ENCODE results near the gene C1orf159.
A peak's percentile ranks its signal among the peaks of the same experiment; 100 is the strongest.
"Not testable (repeated sequence)": the region's sequence is repeated elsewhere in the genome, so short reads cannot be mapped to it uniquely, and the experiment has no call there.

Gene C1orf159

GRCh38 chr1:1157426-1157913, 41.6 kb upstream of the C1orf159 start:
- in situ Hi-C loops (cut with HindIII; ENCODE audit: low pct_unique_long_range_greater_than_20kb, low sequenced_read_pairs) = no loop called here
- DNase-seq (ENCODE audit: low read depth in 1 of 2, low spot score in 1 of 2) = peak; percentile 92 to 94
- TF ChIP-seq JUND (IDR thresholded peaks at IDR 0.05; ENCODE audit: low read depth) = no peak

DNA sequence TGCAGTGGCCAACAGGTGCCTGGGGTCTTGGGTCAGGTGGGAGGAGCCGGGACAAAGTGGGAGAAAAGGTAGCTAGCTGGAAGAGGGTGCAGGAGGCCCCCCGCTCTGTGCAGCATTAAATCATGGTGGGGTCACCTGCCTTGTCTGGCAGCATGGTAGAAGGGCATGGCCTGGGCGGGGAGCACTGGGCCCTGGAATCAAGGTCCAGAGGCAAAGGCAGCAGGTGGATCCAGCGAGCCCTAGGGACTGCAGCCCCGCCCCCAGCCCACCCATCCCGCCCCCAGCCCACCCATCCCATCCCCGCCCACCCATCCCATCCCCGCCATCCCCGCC, 41.1 kb upstream of the C1orf159 start:
- in situ Hi-C loops (cut with HindIII; ENCODE audit: low pct_unique_long_range_greater_than_20kb, low sequenced_read_pairs) = no loop called here
- DNase-seq (ENCODE audit: low read depth in 1 of 2, low spot score in 1 of 2) = no peak
- no peak for TF ChIP-seq JUND (IDR thresholded peaks at IDR 0.05; ENCODE audit: low read depth)

DNA sequence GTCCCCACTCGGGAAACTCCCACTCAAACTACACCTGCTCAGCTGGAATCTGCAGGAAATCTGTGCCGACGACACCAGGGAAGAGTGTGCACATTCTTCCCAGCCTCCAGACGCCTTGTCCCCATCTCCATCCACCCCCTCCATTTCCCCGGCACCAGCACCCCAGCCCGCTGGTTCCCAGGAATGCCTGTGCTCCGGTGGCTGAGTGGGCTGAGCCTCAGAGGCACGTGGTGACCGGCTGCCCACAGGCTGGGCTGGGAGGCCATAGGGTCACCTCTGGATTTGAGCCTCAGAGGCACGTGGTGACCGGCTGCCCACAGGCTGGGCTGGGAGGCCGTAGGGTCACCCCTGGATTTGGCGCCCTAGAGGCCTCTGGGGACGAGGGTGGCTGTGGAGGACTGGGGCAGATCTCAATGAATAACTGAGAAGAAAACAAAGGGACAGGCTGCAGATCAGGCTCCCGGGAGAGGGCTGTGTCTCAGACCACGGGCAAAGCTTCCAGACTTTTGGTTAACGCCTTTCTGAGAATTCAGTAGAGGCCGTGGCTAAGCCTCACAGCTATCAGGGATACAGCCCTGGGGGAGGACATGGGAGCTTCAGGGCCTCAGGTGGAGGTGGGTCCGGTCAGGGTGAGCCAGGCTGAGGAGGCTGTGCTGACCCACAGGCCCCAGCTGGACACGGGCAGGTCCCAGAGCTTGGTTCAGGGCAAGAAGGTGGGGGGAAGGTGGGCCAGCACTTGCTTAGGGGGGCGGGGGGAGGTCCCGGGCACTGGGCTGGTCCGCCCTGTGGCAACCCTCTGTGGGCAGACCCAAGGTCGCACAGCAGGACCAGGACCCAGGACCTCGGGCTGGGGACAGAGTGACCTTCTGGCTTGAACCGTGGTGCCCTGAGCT, 40.5 kb upstream of the C1orf159 start:
- TF ChIP-seq JUND (IDR thresholded peaks at IDR 0.05; ENCODE audit: low read depth) = no peak
- in situ Hi-C loops (cut with HindIII; ENCODE audit: low pct_unique_long_range_greater_than_20kb, low sequenced_read_pairs) = no loop called here

DNA sequence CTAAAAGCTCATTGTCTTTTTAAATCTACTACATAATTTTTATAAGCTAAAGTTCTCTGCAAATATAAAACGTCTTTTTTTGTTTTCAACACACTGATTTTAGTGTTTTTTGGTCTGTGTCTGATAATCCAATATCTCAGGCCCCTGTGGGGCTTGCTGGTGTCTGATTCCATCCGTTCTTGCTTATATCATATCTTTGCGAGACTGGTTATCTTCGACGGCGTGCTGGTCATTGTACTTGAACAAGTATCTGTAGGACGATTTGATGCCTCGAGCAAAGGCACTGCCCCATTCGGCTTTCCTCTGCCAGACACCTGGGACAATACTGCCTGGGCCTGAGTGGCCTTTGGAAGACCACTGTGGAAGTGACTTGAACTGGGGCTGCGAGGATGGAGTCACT, 39.4 kb upstream of the C1orf159 start:
- no peak for TF ChIP-seq JUND (IDR thresholded peaks at IDR 0.05; ENCODE audit: low read depth)
- no peak for DNase-seq (ENCODE audit: low read depth in 1 of 2, low spot score in 1 of 2)
- in situ Hi-C loops (cut with HindIII; ENCODE audit: low pct_unique_long_range_greater_than_20kb, low sequenced_read_pairs) = no loop called here

More for the DNA sequence above, 40.5 kb upstream of the C1orf159 start:
- no peak for DNase-seq (ENCODE audit: low read depth in 1 of 2, low spot score in 1 of 2)

DNA sequence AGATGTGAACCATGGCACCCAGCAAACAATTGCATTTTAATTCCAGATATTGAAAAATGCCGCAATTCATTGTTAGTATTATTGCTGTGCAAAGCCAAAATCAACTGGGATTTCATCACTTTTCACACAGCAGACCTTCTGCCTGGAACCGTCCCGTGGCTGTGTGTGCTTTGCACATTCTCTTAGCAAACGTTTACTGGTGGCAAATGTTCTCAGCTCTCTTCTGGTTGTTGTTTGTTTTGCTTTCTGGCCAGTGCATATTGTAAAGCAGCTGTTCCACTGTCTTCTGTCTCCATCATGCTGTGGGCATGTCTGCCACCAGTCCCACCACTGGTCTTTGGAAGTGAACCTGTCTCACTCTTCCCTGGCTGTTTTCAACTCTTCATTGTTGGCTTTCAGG, 38.0 kb upstream of the C1orf159 start:
- in situ Hi-C loops (cut with HindIII; ENCODE audit: low pct_unique_long_range_greater_than_20kb, low sequenced_read_pairs) = no loop called here
- TF ChIP-seq JUND (IDR thresholded peaks at IDR 0.05; ENCODE audit: low read depth) = no peak
- DNase-seq (ENCODE audit: low read depth in 1 of 2, low spot score in 1 of 2) = peak in 1 of 2 experiments; percentile 47

GRCh38 chr1:1153215-1153614, 37.3 kb upstream of the C1orf159 start:
- DNase-seq (ENCODE audit: low read depth in 1 of 2, low spot score in 1 of 2); in situ Hi-C loops (cut with HindIII; ENCODE audit: low pct_unique_long_range_greater_than_20kb, low sequenced_read_pairs): not testable (repeated sequence)

- in situ Hi-C loops (cut with HindIII; ENCODE audit: low pct_unique_long_range_greater_than_20kb, low sequenced_read_pairs); DNase-seq (ENCODE audit: low read depth in 1 of 2, low spot score in 1 of 2): not testable (repeated sequence)
Observed at GRCh38 chr1:1152431-1152830, 36.5 kb upstream of the C1orf159 start.

GRCh38 chr1:1151306-1151705, 35.4 kb upstream of the C1orf159 start:
- no peak for DNase-seq (ENCODE audit: low read depth in 1 of 2, low spot score in 1 of 2)
- TF ChIP-seq JUND (IDR thresholded peaks at IDR 0.05; ENCODE audit: low read depth) = no peak
- in situ Hi-C loops (cut with HindIII; ENCODE audit: low pct_unique_long_range_greater_than_20kb, low sequenced_read_pairs) = no loop called here

GRCh38 chr1:1150100-1150499, 34.2 kb upstream of the C1orf159 start:
- no peak for DNase-seq (ENCODE audit: low read depth in 1 of 2, low spot score in 1 of 2)
- no peak for TF ChIP-seq JUND (IDR thresholded peaks at IDR 0.05; ENCODE audit: low read depth)
- in situ Hi-C loops (cut with HindIII; ENCODE audit: low pct_unique_long_range_greater_than_20kb, low sequenced_read_pairs) = no loop called here

- in situ Hi-C loops (cut with HindIII; ENCODE audit: low pct_unique_long_range_greater_than_20kb, low sequenced_read_pairs) = no loop called here
- TF ChIP-seq JUND (IDR thresholded peaks at IDR 0.05; ENCODE audit: low read depth) = no peak
- no peak for DNase-seq (ENCODE audit: low read depth in 1 of 2, low spot score in 1 of 2)
Observed at GRCh38 chr1:1149416-1149815, 33.5 kb upstream of the C1orf159 start.

DNA sequence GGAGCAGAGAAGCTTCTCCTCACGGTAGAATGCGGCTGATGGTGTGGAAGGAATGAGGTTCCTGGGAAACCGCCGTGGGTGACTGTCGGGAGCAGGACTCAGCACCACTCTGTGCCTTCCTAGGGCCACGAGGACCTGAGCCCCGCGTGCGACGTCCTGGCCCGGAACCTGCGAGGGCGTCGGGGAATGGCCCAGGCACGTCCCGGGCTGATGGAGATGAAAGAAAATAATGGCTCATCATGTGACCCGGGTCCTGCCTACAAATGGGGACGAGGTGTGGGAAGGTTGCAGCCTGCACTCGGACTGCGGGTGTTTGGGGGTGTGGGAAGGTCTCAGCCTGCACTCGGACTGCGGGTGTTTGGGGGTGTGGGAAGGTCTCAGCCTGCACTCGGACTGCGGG, 32.7 kb upstream of the C1orf159 start:
- in situ Hi-C loops (cut with HindIII; ENCODE audit: low pct_unique_long_range_greater_than_20kb, low sequenced_read_pairs) = no loop called here
- TF ChIP-seq JUND (IDR thresholded peaks at IDR 0.05; ENCODE audit: low read depth) = no peak
- no peak for DNase-seq (ENCODE audit: low read depth in 1 of 2, low spot score in 1 of 2)

DNA sequence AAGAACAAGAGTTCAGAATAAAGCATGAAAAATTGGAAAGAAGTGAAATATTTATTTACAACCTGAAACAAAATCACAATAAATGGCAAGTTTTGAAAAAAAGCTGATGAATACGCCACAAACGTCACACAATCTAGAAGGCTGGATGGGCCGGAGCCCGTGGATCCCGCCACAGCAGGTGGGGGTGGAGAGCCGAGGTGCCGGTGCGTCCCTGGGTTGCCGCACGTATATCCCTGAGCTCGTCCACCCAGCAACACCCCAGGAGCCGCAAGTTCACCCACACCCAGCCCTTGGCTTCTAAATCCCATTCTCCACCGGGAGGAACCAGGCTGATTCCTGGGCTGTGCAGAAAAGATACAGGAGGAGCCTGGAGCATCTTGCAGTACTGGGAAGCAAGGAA, 32.2 kb upstream of the C1orf159 start:
- no peak for DNase-seq (ENCODE audit: low read depth in 1 of 2, low spot score in 1 of 2)
- in situ Hi-C loops (cut with HindIII; ENCODE audit: low pct_unique_long_range_greater_than_20kb, low sequenced_read_pairs) = no loop called here
- no peak for TF ChIP-seq JUND (IDR thresholded peaks at IDR 0.05; ENCODE audit: low read depth)

GRCh38 chr1:1146596-1146995, 30.7 kb upstream of the C1orf159 start:
- no peak for TF ChIP-seq JUND (IDR thresholded peaks at IDR 0.05; ENCODE audit: low read depth)
- no peak for DNase-seq (ENCODE audit: low read depth in 1 of 2, low spot score in 1 of 2)
- in situ Hi-C loops (cut with HindIII; ENCODE audit: low pct_unique_long_range_greater_than_20kb, low sequenced_read_pairs) = no loop called here

- in situ Hi-C loops (cut with HindIII; ENCODE audit: low pct_unique_long_range_greater_than_20kb, low sequenced_read_pairs) = no loop called here
- no peak for TF ChIP-seq JUND (IDR thresholded peaks at IDR 0.05; ENCODE audit: low read depth)
- no peak for DNase-seq (ENCODE audit: low read depth in 1 of 2, low spot score in 1 of 2)
Observed at GRCh38 chr1:1146026-1146425, 30.1 kb upstream of the C1orf159 start.
